HEK293 (cell line): Measurements from ENCODE around the gene TTLL12.

Experiments used
- CTCF ChIA-PET: fragments of 350-600 bp; formaldehyde crosslinking; extraction: SDS; loops from one replicate; lab custom pipeline; 2021; ENCODE audit warnings: antibody characterized with exemption; lab: Yijun Ruan, JAX
- POLR2A ChIA-PET: fragments of 300-600 bp; formaldehyde crosslinking; extraction: SDS; loops from one replicate; lab custom pipeline; 2020; ENCODE audit warnings: antibody characterized with exemption, inconsistent platforms; lab: Yijun Ruan, JAX
- H3K27ac ChIP-seq: fragments of 200-500 bp; sonication (Bioruptor generic); 2 replicates; pipeline ENCODE4 v1.5.1; 2014; ENCODE audit warnings: low read depth, low read length, control low read depth, inconsistent platforms; ENCODE audit errors: extremely low read depth
- H3K36me3 ChIP-seq, 2 experiments: fragments of 200-500 bp in 1 of 2; sonication (Bioruptor generic) in 1 of 2; 1 replicate in 1 of 2; 2 replicates in 1 of 2; pipeline ENCODE4 v1.5.1; 2014 to 2017; ENCODE audit warnings: inconsistent platforms in 2 of 2, low read length in 2 of 2; ENCODE audit not compliant: control insufficient read depth in 2 of 2, insufficient read depth in 1 of 2
- H3K4me1 ChIP-seq: fragments of 200-500 bp; sonication (Bioruptor generic); 2 replicates; pipeline ENCODE4 v1.5.1; 2014; ENCODE audit warnings: mild to moderate bottlenecking, low read length, inconsistent platforms; ENCODE audit not compliant: control insufficient read depth, insufficient read depth
- H3K4me3 ChIP-seq: 2 replicates; pipeline ENCODE4 v1.5.1; 2011; ENCODE audit warnings: low read depth, mild to moderate bottlenecking, control low read depth, low read length, moderate library complexity
- H3K9me3 ChIP-seq: fragments of 200-500 bp; sonication (Bioruptor generic); 2 replicates; pipeline ENCODE4 v1.5.1; 2014; ENCODE audit warnings: low read depth, low read length, inconsistent platforms; ENCODE audit not compliant: control insufficient read depth, insufficient read depth
- KLF9 ChIP-seq: fragments of 450-650 bp; formaldehyde crosslinking; IDR thresholded peaks from 2 replicates; pipeline ENCODE4 v1.5.1; 2016; ENCODE audit warnings: missing biosample characterization, missing genetic modification characterization, low read depth
- OVOL3 ChIP-seq: fragments of 450-650 bp; formaldehyde crosslinking; IDR thresholded peaks from 2 replicates; pipeline ENCODE4 v1.5.1; 2016; ENCODE audit warnings: missing biosample characterization, missing genetic modification characterization
- SCRT2 ChIP-seq: fragments of 450-650 bp; formaldehyde crosslinking; IDR thresholded peaks from 2 replicates; pipeline ENCODE4 v1.5.1; 2016; ENCODE audit warnings: missing biosample characterization, missing genetic modification characterization
- ZBTB48 ChIP-seq: fragments of 450-650 bp; formaldehyde crosslinking; IDR thresholded peaks from 2 replicates; pipeline ENCODE4 v1.5.1; 2016; ENCODE audit warnings: missing biosample characterization, missing genetic modification characterization
- ZNF121 ChIP-seq: fragments of 450-650 bp; formaldehyde crosslinking; IDR thresholded peaks from 2 replicates; pipeline ENCODE4 v1.5.1; 2016; ENCODE audit warnings: missing biosample characterization, missing genetic modification characterization
- ZNF174 ChIP-seq: fragments of 450-650 bp; formaldehyde crosslinking; IDR thresholded peaks from 2 replicates; pipeline ENCODE4 v1.5.0; 2017; ENCODE audit warnings: missing biosample characterization, mild to moderate bottlenecking, missing genetic modification characterization
- ZNF302 ChIP-seq: fragments of 450-650 bp; formaldehyde crosslinking; IDR thresholded peaks from 2 replicates; pipeline ENCODE4 v1.5.1; 2016; ENCODE audit warnings: missing biosample characterization, missing genetic modification characterization, low read depth
- ZNF362 ChIP-seq: fragments of 450-650 bp; formaldehyde crosslinking; IDR thresholded peaks from 2 replicates; pipeline ENCODE4 v1.5.1; 2016; ENCODE audit warnings: missing biosample characterization, missing genetic modification characterization
- ZNF433 ChIP-seq: fragments of 450-650 bp; formaldehyde crosslinking; IDR thresholded peaks from 2 replicates; pipeline ENCODE4 v1.5.1; 2016; ENCODE audit warnings: missing biosample characterization, missing genetic modification characterization, low read depth
- ZNF658 ChIP-seq: fragments of 450-650 bp; formaldehyde crosslinking; IDR thresholded peaks from 2 replicates; pipeline ENCODE4; 2016; ENCODE audit warnings: missing biosample characterization, missing genetic modification characterization
- ZNF660 ChIP-seq: fragments of 450-650 bp; IDR thresholded peaks from 2 replicates; pipeline ENCODE4 v1.5.1; 2018; ENCODE audit warnings: missing biosample characterization, mild to moderate bottlenecking, missing genetic modification characterization
- ZNF664 ChIP-seq: fragments of 450-650 bp; formaldehyde crosslinking; IDR thresholded peaks from 2 replicates; pipeline ENCODE4 v1.5.1; 2016; ENCODE audit warnings: missing biosample characterization, missing genetic modification characterization
- ZNF677 ChIP-seq: fragments of 450-650 bp; IDR thresholded peaks from 2 replicates; pipeline ENCODE4 v1.5.0; 2018; ENCODE audit warnings: missing biosample characterization, mild to moderate bottlenecking, missing genetic modification characterization, moderate library complexity
- ZNF776 ChIP-seq: fragments of 450-650 bp; formaldehyde crosslinking; IDR thresholded peaks from 2 replicates; pipeline ENCODE4 v1.5.0; 2017; ENCODE audit warnings: missing biosample characterization, missing genetic modification characterization, borderline replicate concordance
- TF ChIP-seq, protein P1 (sequence below): fragments of 450-650 bp; formaldehyde crosslinking; IDR thresholded peaks from 2 replicates; pipeline ENCODE4 v1.5.1; 2016; ENCODE audit warnings: missing biosample characterization, missing genetic modification characterization
- TF ChIP-seq, protein P2 (sequence below): fragments of 450-650 bp; formaldehyde crosslinking; IDR thresholded peaks from 2 replicates; pipeline ENCODE4 v1.5.1; 2016; ENCODE audit warnings: missing biosample characterization, missing genetic modification characterization
- TF ChIP-seq, protein P3 (sequence below): fragments of 450-650 bp; formaldehyde crosslinking; IDR thresholded peaks from 2 replicates; pipeline ENCODE4 v1.5.1; 2016; ENCODE audit warnings: missing biosample characterization, missing genetic modification characterization
- TF ChIP-seq, protein P4 (sequence below): fragments of 450-650 bp; IDR thresholded peaks from 2 replicates; pipeline ENCODE4 v1.5.1; 2018; ENCODE audit warnings: missing biosample characterization, mild to moderate bottlenecking, missing genetic modification characterization

TTLL12 gene

GRCh38 chr22:43225609-43226008 is 38.7 kb upstream of the TTLL12 start (continued):
- TF ChIP-seq, protein P1, sequence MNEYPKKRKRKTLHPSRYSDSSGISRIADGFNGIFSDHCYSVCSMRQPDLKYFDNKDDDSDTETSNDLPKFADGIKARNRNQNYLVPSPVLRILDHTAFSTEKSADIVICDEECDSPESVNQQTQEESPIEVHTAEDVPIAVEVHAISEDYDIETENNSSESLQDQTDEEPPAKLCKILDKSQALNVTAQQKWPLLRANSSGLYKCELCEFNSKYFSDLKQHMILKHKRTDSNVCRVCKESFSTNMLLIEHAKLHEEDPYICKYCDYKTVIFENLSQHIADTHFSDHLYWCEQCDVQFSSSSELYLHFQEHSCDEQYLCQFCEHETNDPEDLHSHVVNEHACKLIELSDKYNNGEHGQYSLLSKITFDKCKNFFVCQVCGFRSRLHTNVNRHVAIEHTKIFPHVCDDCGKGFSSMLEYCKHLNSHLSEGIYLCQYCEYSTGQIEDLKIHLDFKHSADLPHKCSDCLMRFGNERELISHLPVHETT (tag by site-specific recombination), result no peak
- TF ChIP-seq SCRT2 (tag by site-specific recombination) (no peak), ZBTB48 (tag by site-specific recombination) (no peak), OVOL3 (tag by site-specific recombination) (no peak), ZNF658 (tag by site-specific recombination) (no peak)

GRCh38 chr22:43222987-43223386 is 36.1 kb upstream of the TTLL12 start:
- no peaks in the 10 kb centered on the region for H3K9me3 ChIP-seq
- no peak overlapping the region for H3K4me3 ChIP-seq
- TF ChIP-seq ZNF677 (no peak), ZNF121 (tag by site-specific recombination) (no peak), KLF9 (tag by site-specific recombination) (no peak), ZNF660 (tag by site-specific recombination) (no peak), ZNF658 (tag by site-specific recombination) (no peak), ZNF664 (tag by site-specific recombination) (no peak), ZNF174 (tag by site-specific recombination) (no peak), ZNF776 (tag by site-specific recombination) (no peak), ZNF362 (tag by site-specific recombination) (no peak), ZNF433 (tag by site-specific recombination) (no peak), ZNF302 (tag by site-specific recombination) (no peak)
- TF ChIP-seq, protein P2, sequence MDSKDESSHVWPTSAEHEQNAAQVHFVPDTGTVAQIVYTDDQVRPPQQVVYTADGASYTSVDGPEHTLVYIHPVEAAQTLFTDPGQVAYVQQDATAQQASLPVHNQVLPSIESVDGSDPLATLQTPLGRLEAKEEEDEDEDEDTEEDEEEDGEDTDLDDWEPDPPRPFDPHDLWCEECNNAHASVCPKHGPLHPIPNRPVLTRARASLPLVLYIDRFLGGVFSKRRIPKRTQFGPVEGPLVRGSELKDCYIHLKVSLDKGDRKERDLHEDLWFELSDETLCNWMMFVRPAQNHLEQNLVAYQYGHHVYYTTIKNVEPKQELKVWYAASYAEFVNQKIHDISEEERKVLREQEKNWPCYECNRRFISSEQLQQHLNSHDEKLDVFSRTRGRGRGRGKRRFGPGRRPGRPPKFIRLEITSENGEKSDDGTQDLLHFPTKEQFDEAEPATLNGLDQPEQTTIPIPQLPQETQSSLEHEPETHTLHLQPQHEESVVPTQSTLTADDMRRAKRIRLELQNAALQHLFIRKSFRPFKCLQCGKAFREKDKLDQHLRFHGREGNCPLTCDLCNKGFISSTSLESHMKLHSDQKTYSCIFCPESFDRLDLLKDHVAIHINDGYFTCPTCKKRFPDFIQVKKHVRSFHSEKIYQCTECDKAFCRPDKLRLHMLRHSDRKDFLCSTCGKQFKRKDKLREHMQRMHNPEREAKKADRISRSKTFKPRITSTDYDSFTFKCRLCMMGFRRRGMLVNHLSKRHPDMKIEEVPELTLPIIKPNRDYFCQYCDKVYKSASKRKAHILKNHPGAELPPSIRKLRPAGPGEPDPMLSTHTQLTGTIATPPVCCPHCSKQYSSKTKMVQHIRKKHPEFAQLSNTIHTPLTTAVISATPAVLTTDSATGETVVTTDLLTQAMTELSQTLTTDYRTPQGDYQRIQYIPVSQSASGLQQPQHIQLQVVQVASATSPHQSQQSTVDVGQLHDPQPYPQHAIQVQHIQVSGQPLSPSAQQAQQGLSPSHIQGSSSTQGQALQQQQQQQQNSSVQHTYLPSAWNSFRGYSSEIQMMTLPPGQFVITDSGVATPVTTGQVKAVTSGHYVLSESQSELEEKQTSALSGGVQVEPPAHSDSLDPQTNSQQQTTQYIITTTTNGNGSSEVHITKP (tag by site-specific recombination), result no peak
- TF ChIP-seq, protein P3, sequence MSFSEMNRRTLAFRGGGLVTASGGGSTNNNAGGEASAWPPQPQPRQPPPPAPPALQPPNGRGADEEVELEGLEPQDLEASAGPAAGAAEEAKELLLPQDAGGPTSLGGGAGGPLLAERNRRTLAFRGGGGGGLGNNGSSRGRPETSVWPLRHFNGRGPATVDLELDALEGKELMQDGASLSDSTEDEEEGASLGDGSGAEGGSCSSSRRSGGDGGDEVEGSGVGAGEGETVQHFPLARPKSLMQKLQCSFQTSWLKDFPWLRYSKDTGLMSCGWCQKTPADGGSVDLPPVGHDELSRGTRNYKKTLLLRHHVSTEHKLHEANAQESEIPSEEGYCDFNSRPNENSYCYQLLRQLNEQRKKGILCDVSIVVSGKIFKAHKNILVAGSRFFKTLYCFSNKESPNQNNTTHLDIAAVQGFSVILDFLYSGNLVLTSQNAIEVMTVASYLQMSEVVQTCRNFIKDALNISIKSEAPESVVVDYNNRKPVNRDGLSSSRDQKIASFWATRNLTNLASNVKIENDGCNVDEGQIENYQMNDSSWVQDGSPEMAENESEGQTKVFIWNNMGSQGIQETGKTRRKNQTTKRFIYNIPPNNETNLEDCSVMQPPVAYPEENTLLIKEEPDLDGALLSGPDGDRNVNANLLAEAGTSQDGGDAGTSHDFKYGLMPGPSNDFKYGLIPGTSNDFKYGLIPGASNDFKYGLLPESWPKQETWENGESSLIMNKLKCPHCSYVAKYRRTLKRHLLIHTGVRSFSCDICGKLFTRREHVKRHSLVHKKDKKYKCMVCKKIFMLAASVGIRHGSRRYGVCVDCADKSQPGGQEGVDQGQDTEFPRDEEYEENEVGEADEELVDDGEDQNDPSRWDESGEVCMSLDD (tag by site-specific recombination), result no peak
- TF ChIP-seq, protein P4, sequence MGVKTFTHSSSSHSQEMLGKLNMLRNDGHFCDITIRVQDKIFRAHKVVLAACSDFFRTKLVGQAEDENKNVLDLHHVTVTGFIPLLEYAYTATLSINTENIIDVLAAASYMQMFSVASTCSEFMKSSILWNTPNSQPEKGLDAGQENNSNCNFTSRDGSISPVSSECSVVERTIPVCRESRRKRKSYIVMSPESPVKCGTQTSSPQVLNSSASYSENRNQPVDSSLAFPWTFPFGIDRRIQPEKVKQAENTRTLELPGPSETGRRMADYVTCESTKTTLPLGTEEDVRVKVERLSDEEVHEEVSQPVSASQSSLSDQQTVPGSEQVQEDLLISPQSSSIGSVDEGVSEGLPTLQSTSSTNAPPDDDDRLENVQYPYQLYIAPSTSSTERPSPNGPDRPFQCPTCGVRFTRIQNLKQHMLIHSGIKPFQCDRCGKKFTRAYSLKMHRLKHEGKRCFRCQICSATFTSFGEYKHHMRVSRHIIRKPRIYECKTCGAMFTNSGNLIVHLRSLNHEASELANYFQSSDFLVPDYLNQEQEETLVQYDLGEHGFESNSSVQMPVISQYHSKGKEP, result no peak
- TF ChIP-seq, all 188 proteins: peak for 0
- ChIA-PET POLR2A (interaction anchor here (1.4 kb wide), 1 partner anchor 35 kb away, joined by 4 read pairs; no protein-coding TSS in a partner anchor), CTCF (interaction anchor here (0.8 kb wide), 1 partner anchor 9 kb away, joined by 3 read pairs; no protein-coding TSS in a partner anchor)
- H3K4me1 ChIP-seq, result no peaks in the 10 kb centered on the region
- H3K36me3 ChIP-seq, result no peaks in the 10 kb centered on the region
- H3K27ac ChIP-seq, result no peak overlapping the region
